NCI-H128 (cell line): ENCODE measurements around the gene CAMK2B.

Experiments
- DNase-seq: peaks from one replicate; lab custom pipeline; 2025; ENCODE audit not compliant: unreplicated experiment; lab: John Stamatoyannopoulos, UW

Gene CAMK2B

GRCh38 chr7:44325201-44325671, at the start of gene CAMK2B:
Gene CAMK2B (minus strand): TSS chr7:44325594. CDS start chr7:44325421, 173 bp downstream.
- DNase-seq = no peak

DNA sequence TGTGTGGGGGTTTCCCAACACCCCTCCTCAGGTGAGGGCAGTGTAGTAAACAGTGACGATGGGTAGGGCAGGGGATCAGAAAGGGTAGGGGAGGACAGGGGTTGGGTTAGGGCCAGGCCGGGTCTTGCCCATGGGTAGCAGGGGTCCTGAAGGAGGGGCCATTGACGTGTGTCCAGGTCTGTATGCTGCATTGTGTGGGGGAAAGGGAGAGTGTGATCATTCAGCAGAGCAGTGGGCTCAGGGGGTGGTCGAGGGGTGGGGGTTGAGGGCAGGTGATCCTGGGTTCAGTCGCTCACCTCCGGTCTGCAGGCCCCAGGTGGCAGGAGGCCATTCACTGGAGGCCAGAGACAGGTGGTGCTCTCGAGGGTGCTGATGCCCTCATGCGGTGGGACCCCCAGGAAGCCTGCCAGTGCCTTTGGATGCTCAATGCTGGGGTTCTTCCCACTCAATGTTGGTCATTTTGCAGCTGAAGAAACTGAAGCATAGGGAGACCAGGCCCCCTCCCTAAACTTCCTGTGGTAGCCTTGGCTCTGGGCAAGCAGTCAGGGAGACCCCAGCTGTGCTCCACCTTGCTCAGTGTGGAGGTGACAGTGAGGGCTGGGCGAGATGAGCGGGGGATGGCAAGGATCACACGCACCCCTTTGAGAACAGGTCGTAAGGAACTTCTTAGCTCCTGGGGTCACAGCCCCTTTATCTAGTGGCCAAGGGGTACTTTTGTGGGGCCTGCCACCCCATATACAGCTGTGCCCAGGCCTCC, 48.8 kb upstream of the CAMK2B start:
- no peak for DNase-seq

DNA sequence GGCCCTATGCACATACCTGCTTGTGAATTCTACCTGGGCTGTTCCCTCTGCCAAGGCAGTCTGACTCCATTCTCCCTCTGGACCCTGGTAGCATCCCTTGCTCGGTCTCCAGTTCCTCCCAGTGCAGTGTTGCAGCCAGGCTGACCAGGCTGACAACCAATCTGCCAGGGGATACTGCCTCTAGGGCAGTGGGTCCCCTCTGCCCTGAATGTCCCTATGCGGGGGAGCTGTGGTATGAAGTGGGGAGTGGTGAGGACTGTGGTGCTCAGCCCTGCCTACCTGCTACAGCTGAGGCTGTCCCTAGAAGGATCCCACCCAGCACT, 48.0 kb upstream of the CAMK2B start:
- DNase-seq = no peak

GRCh38 chr7:44372560-44373417, 47.4 kb upstream of the CAMK2B start:
- DNase-seq = no peak

- DNase-seq = no peak
Measured at GRCh38 chr7:44368885-44369284, 43.5 kb upstream of the CAMK2B start.

DNA sequence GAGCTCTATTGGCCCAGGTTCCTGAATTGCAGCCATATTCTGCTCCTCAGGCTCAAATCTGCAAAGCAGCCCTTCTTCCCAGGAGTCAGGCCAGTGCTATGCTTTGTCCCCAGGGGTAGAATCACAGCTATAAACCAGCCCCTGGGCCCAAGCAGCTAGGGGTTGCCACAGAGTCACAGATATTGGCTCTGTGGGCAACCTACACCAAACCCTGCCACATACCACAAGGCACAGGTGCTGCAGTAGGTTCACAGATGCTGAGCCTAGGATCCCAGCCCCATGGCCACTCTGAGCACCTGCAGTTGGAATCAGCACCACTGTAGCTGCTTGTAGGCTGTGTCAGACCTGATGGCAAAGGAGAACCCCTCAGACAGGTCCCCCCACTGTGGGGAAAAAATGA, 43.1 kb upstream of the CAMK2B start:
- DNase-seq = no peak

GRCh38 chr7:44367475-44368043, 42.2 kb upstream of the CAMK2B start:
- DNase-seq = no peak

- no peak for DNase-seq
Measured at GRCh38 chr7:44366986-44367385, 41.6 kb upstream of the CAMK2B start.

DNA sequence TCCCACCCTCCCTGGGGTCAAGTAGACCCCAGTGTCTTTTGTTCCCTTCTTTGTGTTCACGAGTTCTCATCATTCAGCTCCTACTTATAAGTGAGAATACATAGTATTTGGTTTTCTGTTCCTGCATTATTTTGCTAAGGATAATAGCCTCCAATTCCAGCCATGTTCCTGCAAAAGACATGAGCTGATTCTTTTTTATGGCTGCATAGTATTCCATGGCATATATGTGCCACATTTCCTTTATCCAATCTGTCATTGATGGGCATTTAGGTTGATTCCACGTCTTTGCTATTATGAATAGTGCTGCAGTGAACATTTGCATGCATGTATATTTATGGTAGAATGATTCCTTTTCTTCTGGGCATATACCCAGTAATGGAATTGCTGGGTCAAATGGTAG, 28.3 kb upstream of the CAMK2B start:
- DNase-seq = no peak

GRCh38 chr7:44348851-44349781, 23.7 kb upstream of the CAMK2B start:
- no peak for DNase-seq

DNA sequence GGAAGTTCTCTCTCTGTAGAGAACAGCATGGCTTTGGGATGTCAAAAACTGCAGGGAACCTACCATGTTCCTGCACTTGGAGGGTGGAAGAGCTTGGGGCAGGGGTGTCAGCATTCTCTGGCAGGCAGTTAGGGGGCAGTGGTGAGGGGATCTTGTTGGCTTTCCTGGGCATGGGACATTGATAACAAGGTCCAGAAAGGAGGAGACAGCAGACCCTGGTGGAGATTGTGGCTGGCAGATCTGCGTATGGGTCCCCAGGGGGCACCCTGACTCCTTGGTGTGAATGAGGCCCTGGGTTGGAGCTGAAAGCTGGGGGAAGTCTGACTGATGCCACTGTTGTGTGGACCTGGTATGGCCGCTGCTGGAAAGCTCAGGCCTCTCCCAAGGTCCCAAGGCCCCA, 22.9 kb upstream of the CAMK2B start:
- DNase-seq = no peak

GRCh38 chr7:44347546-44348114, 22.2 kb upstream of the CAMK2B start:
- no peak for DNase-seq

DNA sequence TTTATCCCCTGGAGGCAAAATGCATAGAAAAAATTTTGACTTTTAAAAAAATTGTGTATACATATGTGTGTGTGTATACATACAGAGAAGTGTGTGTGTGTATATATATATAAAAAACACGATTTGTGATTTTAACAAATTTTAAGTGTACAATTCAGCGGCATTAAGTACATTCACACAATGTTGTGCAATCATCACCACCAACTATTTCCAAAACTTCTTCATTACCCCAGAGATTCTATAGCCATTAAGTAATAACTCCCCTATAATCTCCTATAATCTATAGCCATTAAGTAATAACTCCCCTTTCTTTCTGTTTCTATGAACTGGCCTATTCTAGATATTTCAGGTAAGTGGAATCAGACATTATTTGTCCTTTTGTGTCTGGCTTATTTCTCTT, 20.7 kb upstream of the CAMK2B start:
- no peak for DNase-seq

DNA sequence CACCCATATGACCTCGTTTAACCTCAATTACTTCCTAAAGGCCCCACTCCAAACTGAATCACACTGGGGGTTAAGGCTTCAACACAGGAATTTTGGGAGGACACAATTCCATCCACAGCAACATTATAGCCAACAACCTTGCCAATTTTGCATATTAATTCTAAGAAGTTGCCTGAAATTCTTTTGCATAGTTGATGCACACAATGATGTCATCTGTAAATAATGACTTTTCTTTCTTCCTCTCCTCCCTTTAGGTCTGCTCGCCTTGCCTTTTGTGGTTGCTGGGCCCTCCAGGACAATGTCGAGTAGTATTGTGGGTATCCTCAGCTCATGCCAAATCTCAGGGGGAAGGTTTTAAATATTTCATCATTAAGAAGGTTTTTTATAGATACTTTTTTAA, 16.0 kb upstream of the CAMK2B start:
- no peak for DNase-seq

GRCh38 chr7:44338600-44338999, 13.2 kb upstream of the CAMK2B start:
- no peak for DNase-seq

- DNase-seq = no peak
Measured at GRCh38 chr7:44336491-44336890, 11.1 kb upstream of the CAMK2B start.

DNA sequence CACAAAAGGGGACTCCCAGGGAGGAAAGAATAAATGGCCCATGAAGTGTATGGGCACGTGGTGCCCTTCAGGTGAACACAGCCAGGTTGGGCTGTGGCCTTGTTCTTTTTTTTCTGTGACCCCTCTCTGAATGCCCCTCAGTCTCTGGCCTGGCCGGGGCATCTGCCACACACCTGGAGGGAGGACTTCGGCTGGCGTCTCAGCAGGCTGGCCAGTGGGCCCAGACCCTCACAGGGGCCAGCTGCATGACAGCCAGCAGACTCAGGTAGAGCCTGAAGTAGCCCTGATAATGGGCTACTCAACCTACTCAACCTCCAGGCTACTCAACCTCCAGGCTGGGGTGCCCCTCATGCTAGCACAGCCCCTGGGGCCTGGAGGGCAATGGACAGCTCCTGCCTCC, 9.8 kb upstream of the CAMK2B start:
- DNase-seq = no peak

GRCh38 chr7:44334734-44335097, 9.3 kb upstream of the CAMK2B start:
- no peak for DNase-seq

GRCh38 chr7:44333911-44334733, 8.7 kb upstream of the CAMK2B start:
- no peak for DNase-seq

DNA sequence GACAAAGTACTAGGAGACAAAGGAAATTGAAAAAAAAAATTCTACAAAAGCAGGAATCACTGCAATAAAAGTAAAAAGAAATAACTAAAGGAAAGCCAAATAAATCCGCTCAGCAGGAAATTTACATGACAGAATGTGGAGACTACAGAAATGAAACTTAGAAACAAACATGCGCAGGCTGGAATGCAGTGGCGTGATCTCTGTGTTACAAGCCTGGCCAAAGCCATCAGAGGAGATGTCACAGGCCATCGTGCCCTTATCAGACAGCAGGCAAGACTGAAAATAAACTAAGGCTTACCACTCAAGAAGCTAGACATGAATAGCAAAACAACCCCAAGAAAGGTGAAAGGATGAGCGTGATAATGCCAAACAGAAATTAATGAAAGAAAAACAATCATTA, 6.3 kb upstream of the CAMK2B start:
- no peak for DNase-seq
